Mesothelial cell of epicardium (in vitro differentiated cells): ENCODE results near the gene LGALS9B. TPM values are rescaled to one million over a fixed set of nuclear protein-coding genes. Genes with fewer than 3 reads are reported as not detected.
A peak's percentile ranks its signal among the peaks of the same experiment; 100 is the strongest.
"Not testable (repeated sequence)": the region's sequence is repeated elsewhere in the genome, so short reads cannot be mapped to it uniquely, and the experiment has no call there.

ENCODE experiments used
- DNase-seq, 2 experiments: peaks; one replicate each; pipeline ENCODE4 v3.0.0; 2021; ENCODE audit warnings: low spot score in 2 of 2; ENCODE audit not compliant: unreplicated experiment in 2 of 2
- H3K27ac Mint-ChIP-seq: 2 replicates; pipeline ENCODE4 v1.8.0; 2021; ENCODE audit warnings: mixed read lengths
- H3K27me3 Mint-ChIP-seq: 2 replicates; pipeline ENCODE4 v1.8.0; 2021; ENCODE audit warnings: low read depth, mixed read lengths
- H3K36me3 Mint-ChIP-seq: 2 replicates; pipeline ENCODE4 v1.8.0; 2021; ENCODE audit warnings: mixed read lengths
- H3K4me1 Mint-ChIP-seq: 2 replicates; pipeline ENCODE4 v1.8.0; 2021; ENCODE audit warnings: mixed read lengths
- H3K4me3 Mint-ChIP-seq: 2 replicates; pipeline ENCODE4 v1.8.0; 2021; ENCODE audit warnings: mild to moderate bottlenecking, moderate library complexity, mixed read lengths
- H3K9me3 Mint-ChIP-seq: 2 replicates; pipeline ENCODE4 v1.8.0; 2021; ENCODE audit warnings: mixed read lengths
- total RNA-seq: library from RNA; stranded (reverse); gene quantifications from 3 replicates; pipeline ENCODE4 v1.2.1, GENCODE V29; 2021

LGALS9B gene
- total RNA-seq: not detected in 3 replicates

DNA sequence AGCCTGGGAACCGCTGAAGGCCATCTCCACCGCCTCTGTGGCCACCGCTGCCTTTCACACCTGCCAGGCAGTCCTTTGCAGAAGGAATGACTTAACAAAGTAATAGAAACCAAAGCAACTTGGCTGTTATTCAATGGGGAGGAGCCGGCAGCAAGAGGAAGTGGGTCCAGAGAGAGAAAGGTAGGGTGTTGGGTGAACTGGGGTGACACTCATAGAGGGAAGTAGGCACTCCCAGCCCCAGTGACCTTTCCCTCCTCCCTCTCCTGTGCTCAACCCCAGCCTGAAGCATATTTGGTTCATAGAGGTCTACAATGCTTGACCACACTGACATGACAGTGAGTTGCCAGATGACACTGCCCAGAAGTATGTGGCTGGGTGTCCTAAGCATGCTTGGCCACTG is at the start of gene LGALS9B:
LGALS9B (minus strand) TSS at position 93 of the 400 bp plus-strand sequence; CDS start at position 24, 69 bp downstream.
- H3K36me3 Mint-ChIP-seq: not testable (repeated sequence)

DNA sequence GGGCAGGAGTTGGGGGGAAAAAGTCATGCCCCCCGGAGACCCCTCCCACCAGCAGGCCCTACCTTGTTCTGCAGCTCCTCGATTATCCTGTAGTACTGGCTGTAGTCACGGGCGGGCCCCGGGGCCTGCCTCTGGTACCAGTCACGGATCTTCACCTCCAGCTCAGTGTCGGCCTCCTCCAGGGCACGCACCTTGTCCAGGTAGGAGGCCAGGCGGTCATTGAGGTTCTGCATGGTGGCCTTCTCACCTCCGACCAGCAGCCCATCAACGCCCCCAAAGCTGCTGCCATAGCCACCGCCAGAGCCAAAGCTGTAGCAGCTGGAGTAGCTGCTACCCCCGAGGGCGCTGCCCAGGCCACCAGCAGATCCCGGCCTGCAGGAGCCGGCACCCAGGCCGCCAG is 49.6 kb upstream of the LGALS9B start:
- DNase-seq, H3K27ac Mint-ChIP-seq, H3K9me3 Mint-ChIP-seq, H3K27me3 Mint-ChIP-seq, H3K4me1 Mint-ChIP-seq, H3K4me3 Mint-ChIP-seq, H3K36me3 Mint-ChIP-seq: not testable (repeated sequence)

More for the DNA sequence above, at the start of gene LGALS9B:
- H3K4me1 Mint-ChIP-seq, H3K4me3 Mint-ChIP-seq, H3K9me3 Mint-ChIP-seq, DNase-seq, H3K27ac Mint-ChIP-seq, H3K27me3 Mint-ChIP-seq: not testable (repeated sequence)

DNA sequence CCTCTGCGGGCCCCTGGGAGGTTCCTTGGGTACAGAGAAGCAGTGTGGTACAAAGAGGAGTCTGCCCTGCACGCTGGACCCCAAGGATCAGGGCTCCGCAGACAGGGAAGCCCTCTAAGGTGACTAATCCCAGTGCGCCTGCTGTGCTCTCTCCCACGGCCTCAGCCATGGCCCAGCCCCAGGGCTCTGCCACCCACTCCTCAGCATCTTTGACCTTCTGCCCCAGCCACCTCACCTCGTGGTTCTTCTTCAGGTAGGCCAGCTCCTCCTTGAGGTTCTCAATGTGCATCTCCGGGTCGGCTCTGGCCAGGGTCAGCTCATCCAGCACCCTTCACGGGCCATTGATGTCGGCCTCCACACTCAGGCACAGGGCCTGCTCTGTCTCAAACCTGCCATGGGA is 47.8 kb upstream of the LGALS9B start:
- not testable (repeated sequence) for H3K27me3 Mint-ChIP-seq, H3K27ac Mint-ChIP-seq, H3K4me3 Mint-ChIP-seq, H3K9me3 Mint-ChIP-seq, H3K4me1 Mint-ChIP-seq, DNase-seq, H3K36me3 Mint-ChIP-seq

DNA sequence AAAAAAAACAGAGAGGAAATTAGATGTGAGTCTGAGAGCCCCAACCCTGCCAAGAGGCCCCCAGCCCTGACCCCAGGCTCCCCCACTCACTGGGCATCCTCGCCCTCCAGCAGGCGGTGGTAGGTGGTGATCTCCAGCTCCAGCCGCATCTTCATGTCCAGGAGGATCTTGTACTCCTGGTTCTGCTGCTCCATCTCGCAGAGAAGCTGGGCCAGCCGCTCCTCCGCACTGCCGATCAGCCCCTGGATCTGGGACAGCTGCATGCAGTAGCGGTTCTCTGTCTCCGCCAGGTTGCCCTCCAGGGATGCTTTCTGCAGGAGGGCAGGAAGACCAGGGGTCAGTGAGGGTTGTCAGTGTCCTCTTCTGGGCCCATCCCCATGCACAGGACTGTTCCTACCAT is 46.2 kb upstream of the LGALS9B start:
- not testable (repeated sequence) for H3K27me3 Mint-ChIP-seq, DNase-seq, H3K9me3 Mint-ChIP-seq, H3K27ac Mint-ChIP-seq, H3K4me3 Mint-ChIP-seq, H3K4me1 Mint-ChIP-seq, H3K36me3 Mint-ChIP-seq

DNA sequence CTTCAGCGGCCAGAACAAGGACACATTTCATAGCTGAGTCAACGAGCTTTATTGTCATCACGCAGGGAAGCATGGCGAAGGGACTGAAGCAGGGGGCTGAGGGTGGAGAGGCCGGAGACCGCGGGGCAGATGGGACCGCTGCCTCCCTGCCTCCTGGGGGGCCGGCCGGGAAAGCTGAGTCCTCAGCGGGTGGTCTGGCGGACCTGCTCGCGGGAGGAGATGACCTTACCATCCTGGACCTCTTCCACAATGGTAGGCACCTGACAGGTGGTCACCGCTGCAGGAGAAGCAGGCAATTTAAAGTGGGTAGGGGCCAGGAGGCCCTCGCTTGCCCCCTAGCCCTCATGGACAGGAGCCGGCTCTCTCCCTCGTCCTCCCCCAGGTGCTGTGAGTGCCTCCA is 45.0 kb upstream of the LGALS9B start:
- H3K9me3 Mint-ChIP-seq, DNase-seq, H3K27ac Mint-ChIP-seq, H3K27me3 Mint-ChIP-seq, H3K4me3 Mint-ChIP-seq, H3K36me3 Mint-ChIP-seq, H3K4me1 Mint-ChIP-seq: not testable (repeated sequence)

DNA sequence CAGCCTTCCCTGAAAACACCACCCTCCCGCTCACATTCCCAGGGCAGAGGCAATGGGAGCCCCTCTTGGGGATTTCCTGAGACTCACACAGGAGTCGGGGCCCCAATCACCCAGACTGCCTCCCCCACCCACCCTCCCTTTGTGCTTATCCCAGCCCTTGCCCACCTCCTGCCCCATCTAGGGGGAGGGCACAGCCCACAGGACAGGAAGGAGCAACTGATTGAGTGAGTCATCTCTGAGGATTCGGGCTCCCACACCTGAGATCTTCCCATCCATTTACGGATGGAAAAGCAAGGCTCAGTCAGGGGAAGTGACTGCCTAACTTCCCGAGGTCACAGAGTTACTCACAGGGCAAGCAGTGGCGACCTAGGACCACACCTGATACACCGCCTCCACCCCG is 44.4 kb upstream of the LGALS9B start:
- DNase-seq, H3K4me1 Mint-ChIP-seq, H3K36me3 Mint-ChIP-seq, H3K27ac Mint-ChIP-seq, H3K9me3 Mint-ChIP-seq, H3K4me3 Mint-ChIP-seq, H3K27me3 Mint-ChIP-seq: not testable (repeated sequence)

DNA sequence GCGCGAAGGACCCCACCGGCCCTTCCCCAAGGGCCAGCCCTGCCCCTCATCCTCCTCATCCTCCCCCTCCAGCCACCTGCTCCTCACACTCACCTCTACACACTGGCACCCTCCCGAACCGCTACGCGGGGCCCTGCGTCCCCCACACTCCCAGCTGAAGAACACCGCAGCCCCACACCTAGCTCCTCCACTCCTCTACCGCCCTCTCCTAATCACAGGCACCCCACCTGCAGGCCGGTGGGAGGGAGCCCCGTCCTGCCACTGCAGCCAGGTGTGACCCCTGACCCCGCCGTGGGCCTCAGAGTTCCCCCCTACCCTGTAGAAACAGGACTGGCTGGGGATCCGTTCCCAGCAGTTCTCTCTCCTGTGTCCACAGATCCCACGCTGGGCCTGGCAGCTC is 38.0 kb upstream of the LGALS9B start:
- H3K36me3 Mint-ChIP-seq: not testable (repeated sequence)

DNA sequence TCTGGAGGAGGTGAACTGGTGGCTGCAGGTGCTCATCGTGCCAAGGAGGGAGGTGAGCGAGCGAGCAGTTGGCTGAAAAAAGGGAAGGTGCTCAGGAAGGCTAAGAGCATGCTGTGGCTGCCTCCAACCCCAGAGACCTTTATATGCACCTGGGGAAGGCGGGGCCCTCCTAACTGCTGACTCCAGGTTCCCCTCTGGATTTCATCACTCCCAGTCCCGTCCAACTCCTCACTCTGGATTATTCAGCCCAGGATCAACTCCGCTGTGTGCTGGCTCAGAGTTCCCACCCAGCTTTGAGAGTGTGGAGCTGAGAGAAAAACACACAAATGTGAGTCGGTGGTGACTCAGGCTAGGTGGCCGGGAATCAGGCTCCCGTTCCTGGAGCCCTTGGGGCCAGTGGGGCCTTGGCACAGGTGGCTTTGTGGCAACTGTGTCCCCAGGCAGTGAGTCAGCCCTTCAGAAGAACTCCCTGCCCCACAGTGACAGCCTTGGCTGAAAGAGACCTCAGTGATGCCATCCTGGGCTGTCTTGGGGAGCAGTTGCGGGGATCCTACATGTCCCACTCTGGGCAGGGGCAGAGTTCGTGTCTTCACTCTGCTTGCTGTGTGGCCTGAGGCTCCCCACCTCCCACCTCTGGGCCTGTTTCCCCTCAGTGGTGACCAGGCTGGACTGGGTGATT is 37.2 kb upstream of the LGALS9B start:
- H3K36me3 Mint-ChIP-seq, H3K9me3 Mint-ChIP-seq, H3K4me3 Mint-ChIP-seq, H3K4me1 Mint-ChIP-seq, H3K27me3 Mint-ChIP-seq, H3K27ac Mint-ChIP-seq, DNase-seq: not testable (repeated sequence)

More for the DNA sequence above, 38.0 kb upstream of the LGALS9B start:
- not testable (repeated sequence) for H3K9me3 Mint-ChIP-seq, DNase-seq, H3K27me3 Mint-ChIP-seq, H3K4me3 Mint-ChIP-seq, H3K27ac Mint-ChIP-seq, H3K4me1 Mint-ChIP-seq

DNA sequence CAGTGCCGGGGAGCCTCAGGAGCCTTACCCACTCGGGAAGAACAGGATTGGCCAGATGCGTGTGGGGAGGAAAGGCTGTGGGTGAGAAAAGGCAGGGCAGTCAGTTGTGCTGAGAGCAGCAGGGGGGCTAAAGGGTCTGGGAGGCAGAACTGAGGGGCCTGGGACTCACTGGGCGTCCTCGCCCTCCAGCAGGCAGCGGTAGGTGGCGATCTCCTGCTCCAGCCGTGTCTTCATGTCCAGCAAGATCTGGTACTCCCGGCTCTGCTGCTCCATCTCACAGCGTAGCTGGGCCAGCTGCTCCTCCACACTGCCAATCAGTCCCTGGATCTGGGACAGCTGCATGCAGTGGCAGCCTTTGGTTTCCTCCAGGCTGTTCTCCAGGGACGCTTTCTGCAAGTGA is 34.6 kb upstream of the LGALS9B start:
- H3K4me3 Mint-ChIP-seq, H3K27me3 Mint-ChIP-seq, H3K9me3 Mint-ChIP-seq, H3K36me3 Mint-ChIP-seq, H3K4me1 Mint-ChIP-seq, H3K27ac Mint-ChIP-seq, DNase-seq: not testable (repeated sequence)

DNA sequence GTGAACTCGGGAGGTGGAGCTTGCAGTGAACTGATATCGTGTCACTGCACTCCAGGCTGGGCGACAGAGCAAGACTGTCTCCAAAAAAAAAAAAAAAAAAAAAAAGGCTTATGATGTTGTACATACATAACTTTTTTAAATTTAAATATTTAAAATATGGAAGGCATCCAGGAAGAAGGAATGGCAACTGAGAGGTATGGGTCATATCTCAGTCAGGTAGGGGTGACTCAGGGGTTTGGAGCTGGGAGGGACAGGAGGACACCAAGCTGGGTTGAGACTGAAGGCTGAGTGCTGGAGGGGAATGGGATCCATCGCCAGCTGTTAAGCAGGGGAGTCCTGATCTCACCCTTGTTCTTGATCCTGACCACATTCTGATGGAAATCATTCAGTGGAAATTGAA is 33.0 kb upstream of the LGALS9B start:
- H3K36me3 Mint-ChIP-seq, H3K27me3 Mint-ChIP-seq, DNase-seq, H3K4me1 Mint-ChIP-seq, H3K4me3 Mint-ChIP-seq, H3K27ac Mint-ChIP-seq, H3K9me3 Mint-ChIP-seq: not testable (repeated sequence)

DNA sequence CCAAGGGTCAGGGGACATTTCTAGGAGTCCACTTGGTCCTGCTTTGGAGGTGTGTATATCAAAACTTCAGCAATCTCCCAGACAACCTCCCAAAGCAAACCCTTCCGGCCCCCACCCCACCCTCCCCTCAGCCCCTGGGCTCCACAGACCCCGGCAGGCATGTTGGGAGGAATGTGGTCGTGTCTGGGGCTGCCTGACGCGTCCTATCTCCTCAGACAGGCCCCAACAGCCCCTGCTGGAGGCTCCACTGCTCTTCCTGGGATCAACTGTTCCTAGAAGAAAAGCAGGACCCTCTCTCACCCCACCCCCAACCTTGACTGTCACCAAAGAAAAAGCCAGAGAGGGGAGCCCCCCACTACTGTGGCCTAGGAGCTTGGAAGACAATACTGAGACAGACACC is 28.1 kb upstream of the LGALS9B start:
- H3K4me3 Mint-ChIP-seq, H3K4me1 Mint-ChIP-seq, H3K27me3 Mint-ChIP-seq, H3K9me3 Mint-ChIP-seq, H3K36me3 Mint-ChIP-seq, DNase-seq: not testable (repeated sequence)
- peak overlapping the region; percentile 43 for H3K27ac Mint-ChIP-seq

DNA sequence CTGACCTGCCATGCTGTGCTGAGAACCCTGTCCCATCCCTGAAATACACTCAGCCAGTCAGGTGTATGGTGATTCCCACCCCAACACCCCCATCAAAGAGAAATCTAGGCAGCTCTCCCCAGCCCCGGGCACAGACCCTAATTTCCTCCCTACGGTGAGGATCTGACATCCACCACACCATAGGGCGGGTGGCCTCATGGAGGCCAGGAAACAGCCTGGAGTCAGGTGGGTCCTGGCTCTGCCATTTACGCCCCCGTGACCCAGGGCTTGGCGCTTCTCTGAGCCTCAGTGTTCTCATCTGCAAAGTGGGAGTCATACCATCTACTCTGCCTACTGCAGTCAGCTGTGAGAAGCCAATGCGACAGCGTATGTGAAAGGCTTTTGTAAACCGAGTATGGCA is 27.4 kb upstream of the LGALS9B start:
- not testable (repeated sequence) for H3K4me3 Mint-ChIP-seq, H3K9me3 Mint-ChIP-seq, H3K27ac Mint-ChIP-seq, H3K36me3 Mint-ChIP-seq, H3K27me3 Mint-ChIP-seq, H3K4me1 Mint-ChIP-seq, DNase-seq

DNA sequence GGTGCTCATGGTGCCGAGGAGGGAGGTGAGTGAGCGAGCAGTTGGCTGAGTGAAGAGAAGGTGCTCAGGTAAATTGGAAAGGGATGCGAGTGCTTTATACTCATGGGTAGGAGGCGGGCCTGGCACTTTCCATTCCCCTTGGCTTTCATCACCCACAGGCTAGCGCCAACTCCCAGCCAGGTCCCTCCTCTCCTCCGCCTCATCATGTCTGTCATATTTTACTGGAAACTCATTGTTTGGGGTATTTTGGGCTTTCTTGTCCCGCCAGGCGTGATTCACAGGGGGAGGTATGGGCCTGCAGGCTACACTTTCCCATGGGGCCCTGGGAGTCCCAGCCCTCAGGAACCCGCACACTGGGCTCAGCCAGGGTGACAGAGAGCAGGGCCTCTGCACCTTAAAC is 26.8 kb upstream of the LGALS9B start:
- DNase-seq, H3K9me3 Mint-ChIP-seq, H3K4me1 Mint-ChIP-seq, H3K36me3 Mint-ChIP-seq, H3K27ac Mint-ChIP-seq, H3K27me3 Mint-ChIP-seq, H3K4me3 Mint-ChIP-seq: not testable (repeated sequence)

DNA sequence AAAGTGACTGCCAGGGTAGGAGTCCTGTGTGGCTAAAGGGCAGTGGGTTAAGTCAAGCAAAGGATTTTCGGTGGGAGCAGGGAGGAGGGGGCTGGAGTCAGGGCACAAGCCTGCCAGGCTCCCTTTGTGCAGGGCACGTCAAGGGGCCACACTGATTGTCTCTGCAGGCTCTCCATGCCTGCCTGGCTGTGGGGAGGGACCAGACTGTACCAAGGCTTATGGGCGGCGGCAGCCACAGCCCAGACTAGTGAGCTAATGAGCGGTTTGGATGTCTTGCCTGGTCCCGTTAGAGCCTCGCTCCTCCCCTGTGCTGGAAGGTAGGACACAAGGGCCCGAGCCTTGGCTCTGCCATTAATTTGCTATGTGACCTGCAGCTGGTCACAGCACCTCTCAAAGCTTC is 25.6 kb upstream of the LGALS9B start:
- not testable (repeated sequence) for H3K27ac Mint-ChIP-seq, H3K9me3 Mint-ChIP-seq, DNase-seq, H3K36me3 Mint-ChIP-seq, H3K4me1 Mint-ChIP-seq, H3K27me3 Mint-ChIP-seq, H3K4me3 Mint-ChIP-seq

DNA sequence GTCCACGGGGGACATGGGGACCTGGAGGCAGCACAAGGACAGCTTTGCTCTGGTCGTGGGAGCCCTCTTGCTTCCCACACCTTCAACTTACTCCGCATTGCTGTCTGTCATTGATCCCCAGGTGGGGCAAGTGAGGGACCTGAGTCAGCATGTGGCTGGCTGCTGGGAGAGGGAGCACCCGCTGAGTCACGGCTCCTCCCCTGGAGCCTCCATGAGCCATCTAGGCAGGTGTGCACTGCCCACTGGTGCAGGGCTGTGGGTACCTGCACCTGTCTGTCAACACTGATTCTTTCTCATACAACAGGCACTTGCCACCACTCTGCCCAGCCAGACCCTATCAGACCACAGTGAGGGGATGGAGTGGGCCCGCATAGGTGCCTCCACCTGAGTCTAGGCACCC is 24.8 kb upstream of the LGALS9B start:
- not testable (repeated sequence) for DNase-seq, H3K36me3 Mint-ChIP-seq, H3K9me3 Mint-ChIP-seq, H3K4me1 Mint-ChIP-seq, H3K27ac Mint-ChIP-seq, H3K27me3 Mint-ChIP-seq, H3K4me3 Mint-ChIP-seq
